ENCODE data around the gene AUTS2. TPM values are rescaled to one million over a fixed set of nuclear protein-coding genes. Genes with fewer than 3 reads are reported as not detected.

AUTS2 gene
- total RNA-seq, 1 experiment from 2014 or later: not detected

- Mint-ChIP-seq H3K27me3 (ENCODE audit: unreplicated experiment) (no peaks in the 10 kb centered on the region), H3K36me3 (ENCODE audit: insufficient read depth, unreplicated experiment) (no peaks in the 10 kb centered on the region), H3K27ac (ENCODE audit: unreplicated experiment) (no peak overlapping the region), H3K4me3 (ENCODE audit: low read depth, unreplicated experiment) (no peak overlapping the region), H3K9me3 (ENCODE audit: low read depth, unreplicated experiment) (peaks cover 9% of the 10 kb centered on the region), H3K4me1 (ENCODE audit: low read depth, unreplicated experiment) (no peaks in the 10 kb centered on the region)
- DNase-seq: no peak
- no peak for TF ChIP-seq CTCF (IDR thresholded peaks at IDR 0.05; ENCODE audit: unreplicated experiment)
- CTCF ChIA-PET: no interaction called here
- BruUV-seq (replicated peaks): no TSS peak
- intact Hi-C loops (cut with micrococcal nuclease; ENCODE audit: unreplicated experiment): no loop called here
Measured at GRCh38 chr7:70229242-70229641, 631.0 kb downstream of the AUTS2 start.

GRCh38 chr7:70230761-70231160 lies 632.5 kb downstream of the AUTS2 start:
- peaks cover 12% of the 10 kb centered on the region for H3K9me3 Mint-ChIP-seq (ENCODE audit: low read depth, unreplicated experiment)
- H3K4me1 Mint-ChIP-seq (ENCODE audit: low read depth, unreplicated experiment): no peaks in the 10 kb centered on the region
- no peak for TF ChIP-seq CTCF (IDR thresholded peaks at IDR 0.05; ENCODE audit: unreplicated experiment)
- DNase-seq: no peak
- CTCF ChIA-PET: no interaction called here
- no peak overlapping the region for H3K27ac Mint-ChIP-seq (ENCODE audit: unreplicated experiment)
- H3K4me3 Mint-ChIP-seq (ENCODE audit: low read depth, unreplicated experiment): no peak overlapping the region
- H3K27me3 Mint-ChIP-seq (ENCODE audit: unreplicated experiment): no peaks in the 10 kb centered on the region
- H3K36me3 Mint-ChIP-seq (ENCODE audit: insufficient read depth, unreplicated experiment): no peaks in the 10 kb centered on the region
- intact Hi-C loops (cut with micrococcal nuclease; ENCODE audit: unreplicated experiment): no loop called here
- BruUV-seq (replicated peaks): no TSS peak

GRCh38 chr7:70233776-70234175 lies 635.5 kb downstream of the AUTS2 start:
- CTCF ChIA-PET: no interaction called here
- H3K36me3 Mint-ChIP-seq (ENCODE audit: insufficient read depth, unreplicated experiment): no peaks in the 10 kb centered on the region
- no peaks in the 10 kb centered on the region for H3K4me1 Mint-ChIP-seq (ENCODE audit: low read depth, unreplicated experiment)
- H3K27ac Mint-ChIP-seq (ENCODE audit: unreplicated experiment): no peak overlapping the region
- DNase-seq: no peak
- peaks cover 22% of the 10 kb centered on the region for H3K9me3 Mint-ChIP-seq (ENCODE audit: low read depth, unreplicated experiment)
- no peak for TF ChIP-seq CTCF (IDR thresholded peaks at IDR 0.05; ENCODE audit: unreplicated experiment)
- no TSS peak for BruUV-seq (replicated peaks)
- no peaks in the 10 kb centered on the region for H3K27me3 Mint-ChIP-seq (ENCODE audit: unreplicated experiment)
- intact Hi-C loops (cut with micrococcal nuclease; ENCODE audit: unreplicated experiment): no loop called here
- no peak overlapping the region for H3K4me3 Mint-ChIP-seq (ENCODE audit: low read depth, unreplicated experiment)

GRCh38 chr7:70237256-70237655 lies 639.0 kb downstream of the AUTS2 start:
- CTCF ChIA-PET: no interaction called here
- H3K4me1 Mint-ChIP-seq (ENCODE audit: low read depth, unreplicated experiment): no peaks in the 10 kb centered on the region
- H3K9me3 Mint-ChIP-seq (ENCODE audit: low read depth, unreplicated experiment): peaks cover 16% of the 10 kb centered on the region
- no peak for TF ChIP-seq CTCF (IDR thresholded peaks at IDR 0.05; ENCODE audit: unreplicated experiment)
- no peak overlapping the region for H3K27ac Mint-ChIP-seq (ENCODE audit: unreplicated experiment)
- no peak for DNase-seq
- H3K36me3 Mint-ChIP-seq (ENCODE audit: insufficient read depth, unreplicated experiment): no peaks in the 10 kb centered on the region
- BruUV-seq (replicated peaks): no TSS peak
- H3K27me3 Mint-ChIP-seq (ENCODE audit: unreplicated experiment): no peaks in the 10 kb centered on the region
- no peak overlapping the region for H3K4me3 Mint-ChIP-seq (ENCODE audit: low read depth, unreplicated experiment)
- intact Hi-C loops (cut with micrococcal nuclease; ENCODE audit: unreplicated experiment): no loop called here
